Lung (tissue), 12 donors: ENCODE results near the gene CD48. TPM values are rescaled to one million over a fixed set of nuclear protein-coding genes. Genes with fewer than 3 reads are reported as not detected.

ENCODE experiments used
- ATAC-seq: fragments of 200-7000 bp; cut with Tn5 transposase; one replicate; pipeline ENCODE4 v1.9.1; 2020; ENCODE audit warnings: moderate number of reproducible peaks; ENCODE audit not compliant: insufficient read depth, low FRiP score
- DNase-seq, 3 donors: peaks; one replicate each; pipeline ENCODE4 v3.0.0-alpha.2; 2013 to 2017
- H3K27ac ChIP-seq, 2 donors: one replicate each; pipeline ENCODE4 v1.5.1; 2013; ENCODE audit warnings: mild to moderate bottlenecking in 2 of 2, moderate library complexity in 2 of 2, control low read depth in 1 of 2, inconsistent platforms in 1 of 2, low read depth in 1 of 2, low read length in 1 of 2
- H3K27me3 ChIP-seq, 3 donors: one replicate each; pipeline ENCODE4 v1.5.1; 2013; ENCODE audit warnings: low read length in 2 of 3; ENCODE audit not compliant: control insufficient read depth in 3 of 3, insufficient read depth in 3 of 3
- H3K36me3 ChIP-seq, 4 donors: one replicate each; pipeline ENCODE4 v1.5.1; 2013; ENCODE audit warnings: low read length in 4 of 4, mild to moderate bottlenecking in 1 of 4, moderate library complexity in 1 of 4; ENCODE audit not compliant: control insufficient read depth in 4 of 4, insufficient read depth in 4 of 4
- H3K4me1 ChIP-seq, 5 donors: one replicate each; pipeline ENCODE4 v1.5.1; 2013; ENCODE audit warnings: low read length in 5 of 5, mild to moderate bottlenecking in 2 of 5, moderate library complexity in 1 of 5; ENCODE audit not compliant: control insufficient read depth in 5 of 5, insufficient read depth in 5 of 5
- H3K4me3 ChIP-seq: one replicate; pipeline ENCODE4 v1.5.1; 2013; ENCODE audit warnings: mild to moderate bottlenecking, control low read depth, moderate library complexity
- H3K9ac ChIP-seq, 2 donors: one replicate each; pipeline ENCODE4 v1.5.1; 2013; ENCODE audit warnings: low read length in 2 of 2, control low read depth in 1 of 2; ENCODE audit not compliant: insufficient read depth in 1 of 2
- H3K9me3 ChIP-seq, 4 donors: one replicate each; pipeline ENCODE4 v1.5.1; 2013; ENCODE audit warnings: low read length in 3 of 4, mild to moderate bottlenecking in 1 of 4, moderate library complexity in 1 of 4; ENCODE audit not compliant: control insufficient read depth in 4 of 4, insufficient read depth in 3 of 4
- CTCF ChIP-seq: IDR thresholded peaks from 2 replicates; pipeline ENCODE4 v1.5.1; 2012; ENCODE audit warnings: mild to moderate bottlenecking; ENCODE audit errors: control extremely low read depth, extremely low read depth
- WGBS, 2 donors: extraction: QIAGEN DNeasy Blood & Tissue Kit; methylation state at CpG; one replicate each; pipeline ENCODE4 v1.1.7; 2013; 5-methylcytosine and 5-hydroxymethylcytosine counted together
- polyA plus RNA-seq, 2 donors: library from polyadenylated mRNA; stranded (reverse); fragments of 200-250 nt; gene quantifications; one replicate each; pipeline ENCODE4 v1.2.1, GENCODE V29; 2013
- total RNA-seq, 2 donors: library from RNA; depleted of rRNA in 1 of 2; stranded (reverse); fragments of >200 nt in 1 of 2; gene quantifications; one replicate each; pipeline ENCODE4 v1.2.1, GENCODE V29; 2014 to 2021
- donor health status: control.
- donor health status: control.
- donor health status: Bipolar disorder and iron deficiency.
- donor health status: healthy.
- donor health status: DM: yes; HTN: yes; CAD: no.

The CD48 gene
- total and polyA plus RNA-seq, 4 donors = 16.4 to 126 (median 25.6) TPM

- no peak for TF ChIP-seq CTCF
- H3K27ac ChIP-seq = no peak overlapping the region
- WGBS, 2 donors = 93 to 100% methylated on average over 2 of the region's 2 CpGs
- no peak for DNase-seq
- H3K27me3 ChIP-seq = no peaks in the 10 kb centered on the region
- H3K4me3 ChIP-seq = no peak overlapping the region
- no peak for ATAC-seq
- H3K9ac ChIP-seq = no peak overlapping the region
- no peaks in the 10 kb centered on the region for H3K9me3 ChIP-seq
- H3K36me3 ChIP-seq = no peaks in the 10 kb centered on the region
- peaks cover 0 to 3% (median 0%) of the 10 kb centered on the region in 5 donors for H3K4me1 ChIP-seq
These were observed 69.4 kb downstream of the CD48 start for GRCh38 chr1:160642281-160642644.

- no peak for TF ChIP-seq CTCF
- Histone ChIP-seq H3K27ac (no peak overlapping the region), H3K4me1 (peaks cover 0 to 3% (median 0%) of the 10 kb centered on the region in 5 donors), H3K36me3 (no peaks in the 10 kb centered on the region), H3K27me3 (no peaks in the 10 kb centered on the region), H3K9ac (no peak overlapping the region), H3K4me3 (no peak overlapping the region), H3K9me3 (no peaks in the 10 kb centered on the region)
- DNase-seq (no peak), ATAC-seq (no peak)
- 61 to 66% methylated on average over 8 of the region's 8 CpGs for WGBS, 2 donors
These were observed 70.0 kb downstream of the CD48 start for GRCh38 chr1:160641323-160642280.

- H3K27me3 ChIP-seq = no peaks in the 10 kb centered on the region
- no peak for TF ChIP-seq CTCF
- ATAC-seq = no peak
- no peak overlapping the region for H3K9ac ChIP-seq
- WGBS, 2 donors = 94 to 96% methylated on average over 2 of the region's 2 CpGs
- H3K36me3 ChIP-seq = no peaks in the 10 kb centered on the region
- H3K4me3 ChIP-seq = no peak overlapping the region
- H3K9me3 ChIP-seq = no peaks in the 10 kb centered on the region
- peaks cover 0 to 3% (median 0%) of the 10 kb centered on the region in 5 donors for H3K4me1 ChIP-seq
- H3K27ac ChIP-seq = no peak overlapping the region
- DNase-seq = no peak
These were observed 71.1 kb downstream of the CD48 start for GRCh38 chr1:160640359-160641123.
